Measurements from ENCODE around the gene LLGL2.

LLGL2 gene

GRCh38 chr17:75616521-75617122 is 91.1 kb downstream of the LLGL2 start:
- DNase-seq (ENCODE audit: low read depth): no peak

- no peak for DNase-seq (ENCODE audit: low read depth)
These were observed 91.7 kb downstream of the LLGL2 start for GRCh38 chr17:75617218-75617617.

GRCh38 chr17:75617675-75618074 is 92.2 kb downstream of the LLGL2 start:
- no peak for DNase-seq (ENCODE audit: low read depth)

GRCh38 chr17:75619506-75620431 is 94.3 kb downstream of the LLGL2 start:
- peak; percentile 24 for DNase-seq (ENCODE audit: low read depth)

GRCh38 chr17:75621489-75621888 is 96.0 kb downstream of the LLGL2 start:
- no peak for DNase-seq (ENCODE audit: low read depth)

- DNase-seq (ENCODE audit: low read depth): no peak
These were observed 96.6 kb downstream of the LLGL2 start for GRCh38 chr17:75622076-75622475.

- no peak for DNase-seq (ENCODE audit: low read depth)
These were observed 97.3 kb downstream of the LLGL2 start for GRCh38 chr17:75622771-75623273.

- no peak for DNase-seq (ENCODE audit: low read depth)
These were observed 97.9 kb downstream of the LLGL2 start for GRCh38 chr17:75623386-75623785.

- DNase-seq (ENCODE audit: low read depth): no peak
These were observed 98.5 kb downstream of the LLGL2 start for GRCh38 chr17:75624021-75624420.

All from amniotic epithelial cell (primary cell).